HG03342 (cell line): Measurements from ENCODE around the gene KRTCAP2.

Experiments
- ATAC-seq: cut with Tn5 transposase; IDR thresholded peaks from one replicate; pipeline ENCODE4 v1.9.1; 2021; ENCODE audit warnings: mild to moderate bottlenecking, moderate library complexity; ENCODE audit not compliant: unreplicated experiment

KRTCAP2 gene

GRCh38 chr1:155135415-155136028 is 37.6 kb downstream of the KRTCAP2 start, which contains the start of gene SLC50A1:
Gene SLC50A1, plus strand, starts transcription at chr1:155135852. Its CDS starts 60 bp downstream, at chr1:155135912.
- ATAC-seq, result peak; percentile 69

DNA sequence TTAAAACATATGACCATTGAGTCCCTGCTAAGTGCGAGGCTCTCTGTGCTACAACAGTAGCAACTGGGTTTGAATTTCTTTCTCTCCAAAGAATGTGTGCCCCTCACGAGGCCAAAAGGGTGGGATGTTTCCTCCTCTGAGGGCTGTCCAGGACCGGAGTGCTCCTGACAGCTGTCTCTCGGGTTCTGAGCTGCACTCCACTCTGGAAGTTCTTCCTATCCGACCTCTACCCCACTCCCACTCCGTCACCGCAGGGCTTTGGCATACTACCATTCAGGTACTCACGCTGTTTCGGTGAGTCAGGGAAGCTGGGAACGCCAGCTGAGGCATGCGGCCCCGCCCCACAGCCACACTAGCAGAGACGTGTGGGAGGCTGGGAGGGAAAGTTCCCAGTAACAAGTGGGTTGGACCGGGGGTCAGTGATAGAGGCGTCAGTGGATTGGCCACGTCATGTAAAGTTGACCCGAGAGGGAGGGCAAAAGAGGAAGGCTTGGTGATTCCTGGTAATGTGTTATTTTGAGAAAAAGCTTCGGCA is 38.2 kb downstream of the KRTCAP2 start:
- no peak for ATAC-seq

DNA sequence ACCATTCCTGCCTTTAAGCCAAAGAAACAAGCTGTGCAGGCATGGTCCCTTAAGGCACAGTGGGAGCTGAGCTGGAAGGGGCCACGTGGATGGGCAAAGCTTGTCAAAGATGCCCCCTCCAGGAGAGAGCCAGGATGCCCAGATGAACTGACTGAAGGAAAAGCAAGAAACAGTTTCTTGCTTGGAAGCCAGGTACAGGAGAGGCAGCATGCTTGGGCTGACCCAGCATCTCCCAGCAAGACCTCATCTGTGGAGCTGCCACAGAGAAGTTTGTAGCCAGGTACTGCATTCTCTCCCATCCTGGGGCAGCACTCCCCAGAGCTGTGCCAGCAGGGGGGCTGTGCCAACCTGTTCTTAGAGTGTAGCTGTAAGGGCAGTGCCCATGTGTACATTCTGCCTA is 38.8 kb downstream of the KRTCAP2 start:
- ATAC-seq, result no peak

- no peak for ATAC-seq
Measured at GRCh38 chr1:155133799-155134281, 39.3 kb downstream of the KRTCAP2 start.

DNA sequence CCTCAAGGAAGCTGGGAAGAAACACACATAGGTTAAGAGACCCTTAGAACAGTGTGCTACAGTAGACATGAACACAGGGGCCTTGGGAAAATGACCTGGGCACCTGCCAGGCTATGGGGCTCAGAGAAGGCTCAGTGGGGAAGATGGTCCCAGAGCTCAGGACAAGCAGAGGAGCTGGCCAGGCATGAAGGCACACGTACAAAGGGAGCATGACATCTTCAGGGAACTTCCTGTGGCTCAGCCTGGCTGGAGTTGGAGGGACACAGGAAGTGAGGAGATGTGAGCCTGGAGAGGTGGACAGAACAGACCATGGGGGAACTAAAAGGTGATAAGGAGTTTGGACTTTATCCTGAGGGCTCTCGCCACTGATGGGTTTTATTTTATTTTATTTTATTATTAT is 41.2 kb downstream of the KRTCAP2 start:
- no peak for ATAC-seq

DNA sequence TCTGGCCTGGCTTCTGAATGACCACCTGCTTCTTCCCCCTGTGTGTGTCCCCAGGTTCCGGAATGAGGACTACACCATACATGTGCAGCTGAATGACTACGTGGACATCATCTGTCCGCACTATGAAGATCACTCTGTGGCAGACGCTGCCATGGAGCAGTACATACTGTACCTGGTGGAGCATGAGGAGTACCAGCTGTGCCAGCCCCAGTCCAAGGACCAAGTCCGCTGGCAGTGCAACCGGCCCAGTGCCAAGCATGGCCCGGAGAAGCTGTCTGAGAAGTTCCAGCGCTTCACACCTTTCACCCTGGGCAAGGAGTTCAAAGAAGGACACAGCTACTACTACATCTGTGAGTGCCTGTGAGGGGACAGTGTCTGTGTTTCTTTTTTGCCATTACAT is 41.8 kb downstream of the KRTCAP2 start:
- ATAC-seq, result no peak

DNA sequence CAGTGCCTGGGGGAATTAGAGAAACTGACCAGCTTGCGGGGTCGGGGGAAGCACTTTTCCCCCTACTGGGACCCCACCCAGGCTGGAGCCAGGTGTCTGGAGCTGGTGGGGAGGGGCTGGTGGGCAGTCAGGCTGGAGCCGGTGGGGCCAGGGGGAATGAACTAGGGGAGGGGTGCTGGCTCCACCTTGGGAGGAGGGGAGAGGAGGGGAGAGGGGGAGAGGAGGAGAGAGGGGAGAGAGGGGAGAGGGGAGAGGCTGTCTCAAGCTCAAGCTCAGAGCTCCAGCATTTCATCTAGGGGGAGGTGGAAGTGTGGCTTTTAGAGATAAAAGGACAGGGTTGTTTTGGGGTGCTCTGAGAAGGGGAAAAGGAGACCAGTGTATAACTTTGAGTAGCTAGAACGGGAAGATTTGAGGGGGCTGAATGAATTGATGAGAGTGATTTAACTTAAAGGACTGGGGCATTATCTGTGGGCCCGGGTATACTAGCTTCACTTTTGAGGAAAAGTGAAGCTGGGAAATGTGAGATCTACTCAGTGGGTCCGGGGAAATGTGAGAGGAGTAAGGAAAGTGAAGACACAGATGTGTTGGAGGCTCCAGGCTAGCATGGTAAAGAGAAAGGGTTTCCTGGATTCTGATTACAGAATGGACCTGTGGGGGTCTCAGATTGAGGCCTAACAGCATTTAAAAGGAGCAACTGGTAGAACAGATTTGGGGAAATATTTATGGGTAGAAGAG is 42.7 kb downstream of the KRTCAP2 start:
- ATAC-seq, result no peak

GRCh38 chr1:155128755-155129473 is 44.2 kb downstream of the KRTCAP2 start:
- ATAC-seq, result no peak

DNA sequence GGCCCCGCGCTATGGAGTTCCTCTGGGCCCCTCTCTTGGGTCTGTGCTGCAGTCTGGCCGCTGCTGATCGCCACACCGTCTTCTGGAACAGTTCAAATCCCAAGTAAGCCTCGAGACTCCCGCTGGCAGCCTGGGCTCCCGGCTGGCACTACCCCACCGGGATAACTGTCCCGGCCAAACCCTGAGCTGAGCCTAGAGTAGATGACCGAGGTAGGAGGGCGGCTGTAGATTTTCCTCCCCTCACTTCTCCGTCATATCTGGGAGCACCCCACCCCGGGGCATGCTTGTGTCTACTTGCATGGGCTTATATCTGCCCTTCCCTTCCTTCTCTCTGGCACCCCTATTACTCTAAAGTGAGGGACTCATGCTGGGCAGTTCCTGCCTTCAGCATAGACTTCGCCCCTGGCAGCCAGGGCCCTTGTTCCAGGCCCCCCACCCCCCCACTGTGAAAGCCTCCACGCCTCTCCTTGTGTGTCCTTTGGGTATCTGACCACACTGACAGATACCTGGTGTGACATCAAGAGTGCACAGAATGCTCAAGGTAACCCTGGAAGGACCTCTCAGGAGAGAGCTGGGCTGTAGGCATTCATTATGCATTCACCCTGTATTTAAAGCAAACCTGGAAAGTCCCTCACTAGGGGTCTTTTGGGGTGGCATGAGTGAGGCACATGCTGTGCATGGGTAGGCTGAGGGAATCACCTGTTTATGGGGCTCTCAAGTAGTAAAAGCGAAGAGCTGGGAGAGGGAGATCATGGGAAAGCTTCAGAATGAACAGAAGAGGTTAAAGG is 44.9 kb downstream of the KRTCAP2 start:
- no peak for ATAC-seq

DNA sequence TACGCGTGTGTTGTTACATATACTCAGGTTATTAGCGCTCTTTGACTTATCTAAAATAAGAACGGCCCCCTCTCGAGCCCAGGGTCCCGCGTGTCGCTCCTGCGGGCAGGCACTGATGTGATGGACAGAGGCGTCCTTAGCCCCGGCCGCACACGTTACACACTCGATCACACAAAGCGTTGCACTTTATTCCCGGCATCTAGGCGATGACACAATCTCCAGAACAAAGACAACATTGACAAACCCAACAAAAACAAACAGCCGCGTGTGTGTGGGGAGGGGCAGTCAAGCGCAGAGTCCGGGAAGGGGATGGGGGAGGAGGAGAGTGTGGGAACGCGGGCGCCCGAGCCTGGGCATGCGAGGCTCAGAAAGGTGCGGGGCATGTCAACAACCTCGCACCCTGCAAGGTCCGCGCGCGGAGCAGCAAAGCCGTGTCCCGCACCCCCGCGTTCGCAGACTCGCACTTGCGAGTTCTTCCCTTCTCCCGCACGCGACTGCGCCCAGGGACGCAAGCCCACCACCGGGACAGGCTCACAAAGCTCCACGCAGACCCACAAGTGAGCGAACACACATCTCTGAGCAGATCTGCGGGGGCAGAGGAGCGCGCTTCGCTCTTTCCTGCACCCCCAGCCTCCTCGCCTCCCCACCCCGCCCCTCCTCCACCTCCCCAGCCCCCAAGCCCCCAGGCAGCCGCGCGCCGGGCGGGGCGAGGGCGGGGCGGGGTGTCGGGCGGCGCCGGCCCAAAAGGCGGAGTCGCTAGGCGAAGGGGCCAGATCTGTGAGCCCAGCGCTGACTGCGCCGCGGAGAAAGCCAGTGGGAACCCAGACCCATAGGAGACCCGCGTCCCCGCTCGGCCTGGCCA is 45.8 kb downstream of the KRTCAP2 start, which contains the start of gene EFNA1:
Gene EFNA1, plus strand, starts transcription at position 772 of the 862 bp plus-strand sequence. CDS start 102 bp downstream, outside the sequence.
- ATAC-seq, result no peak

GRCh38 chr1:155126556-155127104 is 46.5 kb downstream of the KRTCAP2 start:
- ATAC-seq, result no peak

GRCh38 chr1:155125946-155126555 is 47.1 kb downstream of the KRTCAP2 start:
- no peak for ATAC-seq

GRCh38 chr1:155125511-155125945 is 47.6 kb downstream of the KRTCAP2 start:
- ATAC-seq, result no peak

- no peak for ATAC-seq
Measured at GRCh38 chr1:155124503-155125463, 48.3 kb downstream of the KRTCAP2 start.

DNA sequence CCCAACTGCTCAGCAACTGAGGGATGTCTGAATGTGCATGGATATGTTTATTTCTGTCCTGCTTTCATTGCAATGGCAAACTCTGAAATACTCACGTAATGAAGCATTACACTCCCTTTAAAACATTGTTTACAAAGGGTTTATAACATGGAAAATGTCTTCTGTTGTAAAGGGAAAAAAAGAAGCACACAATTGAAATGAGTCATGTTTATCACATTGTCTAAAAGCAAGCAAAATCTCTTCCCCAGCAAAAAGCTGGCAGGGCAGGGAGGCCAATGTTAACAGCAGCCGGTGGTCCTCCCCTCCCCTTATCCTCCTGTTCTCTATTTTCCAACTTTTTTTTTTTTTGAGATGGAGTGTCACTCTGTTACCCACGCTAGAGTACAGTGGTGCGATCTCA is 49.3 kb downstream of the KRTCAP2 start:
- ATAC-seq, result no peak

GRCh38 chr1:155122308-155122707 is 50.8 kb downstream of the KRTCAP2 start:
- no peak for ATAC-seq

DNA sequence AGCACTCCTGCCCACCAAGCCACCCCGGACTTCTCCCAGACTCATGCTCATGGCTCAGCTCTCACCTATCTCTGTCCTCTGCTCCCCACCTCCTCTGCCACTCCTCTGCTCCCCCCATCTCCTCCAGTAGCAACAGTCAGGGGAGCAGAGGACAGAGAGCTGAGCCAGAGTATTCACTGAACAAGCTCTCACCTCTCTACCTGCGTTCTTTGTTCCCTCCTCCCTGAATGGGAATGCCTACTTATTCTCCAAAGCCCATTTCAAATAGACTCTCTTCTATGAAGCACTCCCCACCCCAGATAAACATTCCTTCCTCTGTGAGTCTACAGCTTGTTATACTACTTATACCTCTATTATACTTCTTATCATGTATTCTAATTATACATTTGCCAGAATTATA is 51.9 kb downstream of the KRTCAP2 start:
- no peak for ATAC-seq

- ATAC-seq, result no peak
Measured at GRCh38 chr1:155120253-155120652, 52.9 kb downstream of the KRTCAP2 start.
